ENCODE results near the gene TKT.

Gene TKT

DNA sequence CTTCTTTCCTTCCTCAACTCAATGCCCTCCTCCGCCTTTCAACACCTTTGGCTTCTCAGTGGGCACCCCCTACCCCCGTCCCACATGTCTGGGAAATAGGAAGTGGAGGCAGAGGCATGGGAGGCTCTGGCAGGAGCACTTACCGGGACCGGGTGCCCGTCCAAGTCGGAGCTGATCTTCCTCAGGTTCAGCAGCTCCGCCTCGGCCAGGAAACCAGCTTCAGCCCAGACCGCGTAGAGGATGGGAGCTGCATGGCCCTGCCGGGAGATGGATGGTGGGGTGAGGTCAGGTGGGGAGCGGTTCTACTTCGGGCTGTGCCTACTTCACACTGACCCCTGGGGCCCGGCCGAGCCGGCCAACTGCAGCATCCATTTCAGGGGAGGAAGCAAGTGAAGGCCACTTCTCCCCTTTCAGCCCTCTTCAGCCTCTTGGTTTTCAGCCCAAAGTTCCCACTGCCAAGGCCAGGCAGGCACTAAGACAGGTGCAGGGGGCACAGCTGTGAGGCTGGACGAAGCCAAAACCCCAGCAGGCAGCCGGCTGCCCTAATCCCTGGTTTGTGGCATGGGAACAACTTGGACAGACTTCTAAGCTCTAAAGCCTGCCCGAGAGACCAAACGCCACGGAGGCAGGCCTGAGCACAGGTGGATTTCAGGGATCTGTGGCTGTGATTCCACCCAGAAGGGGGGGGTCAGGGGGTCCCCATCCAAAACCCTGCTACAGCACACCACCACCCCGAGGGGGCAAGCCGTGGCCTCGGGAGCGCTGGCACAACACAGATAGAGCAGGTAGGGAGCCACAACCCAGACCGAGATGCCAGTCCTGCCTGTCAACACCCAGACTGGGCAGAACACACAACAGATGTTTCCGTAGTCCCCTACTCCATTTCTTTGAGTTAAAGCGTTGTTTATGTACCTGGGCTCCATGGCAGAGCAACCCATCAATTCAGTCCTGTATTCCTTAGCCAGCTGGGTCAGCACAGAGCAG is 14.5 kb downstream of the TKT start:
- DNase-seq = no peak

DNA sequence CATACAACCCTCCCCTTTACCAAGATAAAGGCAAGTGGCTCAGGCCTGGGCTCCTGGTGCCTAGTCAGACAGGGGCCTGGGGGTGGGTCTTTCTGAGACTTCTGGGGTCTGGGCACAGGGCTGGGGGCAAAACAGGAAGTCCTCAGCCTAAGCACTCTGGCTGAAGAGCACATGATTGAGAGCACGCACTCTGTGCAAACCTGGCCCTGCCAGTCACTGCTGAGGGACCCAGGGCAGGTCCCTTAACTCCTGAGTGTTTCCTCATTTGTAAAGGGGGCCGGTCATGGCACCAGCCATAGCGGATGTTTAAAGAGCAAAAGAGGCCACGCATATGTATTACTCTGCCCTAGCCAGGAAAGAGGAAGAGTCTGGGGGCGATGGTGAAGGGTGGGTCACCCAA is 16.0 kb downstream of the TKT start:
- DNase-seq = no peak

DNA sequence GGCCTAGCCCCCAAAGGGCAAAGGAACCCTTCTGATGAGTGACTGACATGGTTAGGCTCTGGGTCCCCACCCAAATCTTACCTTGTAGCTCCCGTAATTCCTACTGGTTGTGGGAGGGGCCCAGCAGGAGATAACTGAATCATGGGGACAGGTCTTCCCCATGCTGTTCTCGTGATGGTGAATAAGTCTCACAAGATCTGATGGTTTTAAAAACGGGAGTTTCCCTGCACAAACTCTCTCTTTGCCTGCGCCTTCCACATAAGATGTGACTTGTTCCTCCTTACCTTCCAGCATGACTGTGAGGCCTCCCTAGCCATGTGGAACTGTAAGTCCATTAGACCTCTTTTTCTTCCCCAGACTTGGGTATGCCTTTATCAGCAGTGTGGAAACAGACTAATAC is 16.9 kb downstream of the TKT start:
- DNase-seq = no peak

DNA sequence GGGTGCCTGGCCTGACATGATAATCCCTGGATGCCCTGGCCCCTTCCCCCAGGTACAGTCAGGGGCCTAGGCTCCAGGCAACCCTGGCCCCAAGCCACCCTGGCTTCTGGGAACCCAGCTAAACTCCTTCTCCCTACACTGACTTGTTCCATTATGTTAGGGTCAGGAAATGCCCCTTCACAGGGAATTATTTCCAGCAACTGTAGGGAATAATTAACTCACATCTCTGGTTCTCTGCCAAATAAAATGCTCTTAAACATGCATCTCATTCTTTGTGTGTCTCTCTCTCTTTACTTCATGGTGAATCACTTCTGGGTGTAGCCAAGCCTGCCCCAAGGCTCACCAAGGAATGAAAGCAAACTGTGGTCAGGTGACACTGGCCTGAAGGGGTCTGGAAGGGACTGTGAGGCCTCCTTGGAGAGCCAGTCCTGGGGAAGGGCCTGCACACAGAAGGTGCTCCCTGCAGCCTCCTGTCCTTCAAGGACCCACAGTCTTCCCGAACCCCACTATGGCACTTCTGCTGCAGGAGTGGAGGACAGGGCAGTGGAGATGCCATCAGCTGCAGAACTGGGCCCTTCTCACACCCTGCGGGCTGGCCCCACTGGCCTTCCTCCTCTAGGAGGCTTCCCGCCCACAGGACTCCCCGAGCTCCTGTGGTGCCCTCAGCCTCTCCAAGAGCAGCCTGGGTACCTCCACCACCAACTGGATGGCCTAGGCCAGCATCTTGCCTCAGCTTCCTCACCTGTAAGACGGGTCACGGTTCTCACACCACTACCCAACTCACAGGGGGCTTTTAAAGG is 17.6 kb downstream of the TKT start:
- DNase-seq = peak; percentile 38

DNA sequence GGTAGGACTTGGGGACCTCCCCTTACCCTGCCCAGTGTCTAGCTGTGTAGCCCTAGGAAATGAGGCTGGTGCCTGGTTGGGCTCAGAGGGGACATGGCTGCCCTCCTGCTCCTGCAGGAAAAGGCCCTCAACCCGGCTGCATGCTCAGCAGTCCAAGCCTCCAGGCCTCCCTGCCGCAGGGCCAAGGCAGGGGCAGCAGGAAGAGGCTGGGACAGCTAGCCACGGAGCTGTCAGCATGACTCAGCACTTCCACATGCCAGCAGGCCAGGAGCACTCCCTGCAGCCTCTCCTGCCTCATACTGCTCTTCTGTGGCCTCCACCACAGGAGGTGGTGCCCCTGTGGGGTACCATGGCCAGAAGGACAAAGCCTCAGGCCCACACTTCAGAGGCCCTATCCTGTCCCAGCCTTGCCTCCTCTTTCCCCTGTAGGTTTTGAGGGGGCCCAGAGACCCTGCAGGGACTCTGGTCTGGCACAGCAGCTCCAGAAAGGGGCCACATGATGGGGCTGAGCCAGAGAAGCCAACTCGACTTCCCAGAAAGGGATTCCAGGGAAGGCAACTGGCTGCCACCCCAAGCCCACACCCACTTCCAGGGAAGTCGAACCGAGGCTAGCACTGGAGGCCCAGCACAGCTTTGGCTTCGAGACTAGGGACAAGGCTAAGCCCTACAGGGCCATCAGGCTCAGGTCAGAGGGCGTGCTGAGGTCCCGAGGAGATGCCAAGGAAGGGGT is 19.5 kb downstream of the TKT start:
- no peak for DNase-seq

DNA sequence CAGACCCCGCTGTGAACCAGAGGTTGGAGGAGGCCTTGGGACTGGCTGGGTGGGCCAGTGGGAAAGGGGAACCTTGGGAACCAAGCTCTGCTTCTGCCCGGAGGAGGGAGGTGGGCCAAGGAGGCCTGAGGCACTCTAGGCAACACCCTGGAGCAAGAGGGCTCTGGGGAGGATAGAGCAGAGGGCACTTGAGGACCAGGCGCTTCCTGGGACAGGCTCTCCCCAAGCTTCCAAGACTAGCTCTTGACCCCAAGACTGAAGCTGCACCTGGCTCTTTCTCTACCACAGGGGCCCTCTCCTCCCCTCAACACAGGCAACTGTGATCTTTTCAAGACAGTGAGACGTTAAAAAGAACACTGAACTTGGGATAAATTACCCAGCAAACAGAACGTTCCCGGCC is 20.3 kb downstream of the TKT start:
- no peak for DNase-seq

DNA sequence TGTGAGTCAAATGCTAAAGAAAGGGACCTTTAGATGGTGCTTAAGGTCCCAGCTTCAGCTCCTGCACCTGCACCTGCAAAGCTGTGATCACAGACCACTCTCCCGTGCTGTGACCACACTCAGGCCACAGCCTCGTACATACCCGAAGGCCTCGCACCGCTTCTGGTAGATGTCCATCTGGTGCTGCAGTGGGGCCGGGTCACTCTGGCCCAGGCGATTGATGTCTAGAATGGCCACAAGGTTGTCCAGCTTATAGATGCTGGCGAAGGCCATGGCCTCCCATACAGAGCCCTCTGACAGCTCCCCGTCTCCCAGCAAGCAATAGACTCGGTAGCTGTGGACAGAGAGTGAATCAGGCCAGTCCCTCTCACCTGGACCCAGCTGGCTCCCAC is 21.0 kb downstream of the TKT start:
- no peak for DNase-seq

DNA sequence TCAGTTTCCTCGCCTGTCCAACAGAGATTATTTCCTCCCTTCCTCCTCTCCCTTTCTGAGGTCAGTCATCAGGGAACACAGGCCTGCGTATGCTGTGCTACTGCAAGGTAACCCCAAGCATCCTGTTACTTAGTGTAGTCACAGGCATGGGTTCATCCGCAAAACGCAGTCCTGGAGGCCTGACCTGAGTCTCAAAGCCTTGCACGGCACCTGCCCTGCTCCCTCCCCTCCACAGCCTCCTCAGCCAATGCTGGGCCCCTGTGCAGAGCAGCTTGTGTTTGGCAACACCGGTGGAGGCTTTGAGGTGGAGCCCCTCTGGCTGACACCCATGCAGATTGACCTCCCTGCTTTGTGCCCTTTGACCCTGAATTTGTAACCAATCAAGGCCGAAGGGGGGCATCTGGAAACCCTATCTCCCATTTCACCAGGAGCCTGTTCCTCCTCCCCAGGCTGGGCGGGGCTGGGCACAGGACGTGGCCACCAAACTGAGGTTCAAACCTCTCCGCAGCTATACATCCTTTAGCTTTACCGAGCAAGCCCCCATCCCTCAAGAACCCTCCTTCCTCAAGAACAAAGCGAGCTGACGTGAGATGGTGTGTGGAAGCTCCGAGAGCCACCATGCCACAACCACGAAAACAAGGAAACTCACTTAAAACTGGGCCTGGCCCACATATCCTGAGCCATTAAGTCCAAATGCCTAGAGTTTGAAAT is 21.5 kb downstream of the TKT start:
- DNase-seq = no peak

DNA sequence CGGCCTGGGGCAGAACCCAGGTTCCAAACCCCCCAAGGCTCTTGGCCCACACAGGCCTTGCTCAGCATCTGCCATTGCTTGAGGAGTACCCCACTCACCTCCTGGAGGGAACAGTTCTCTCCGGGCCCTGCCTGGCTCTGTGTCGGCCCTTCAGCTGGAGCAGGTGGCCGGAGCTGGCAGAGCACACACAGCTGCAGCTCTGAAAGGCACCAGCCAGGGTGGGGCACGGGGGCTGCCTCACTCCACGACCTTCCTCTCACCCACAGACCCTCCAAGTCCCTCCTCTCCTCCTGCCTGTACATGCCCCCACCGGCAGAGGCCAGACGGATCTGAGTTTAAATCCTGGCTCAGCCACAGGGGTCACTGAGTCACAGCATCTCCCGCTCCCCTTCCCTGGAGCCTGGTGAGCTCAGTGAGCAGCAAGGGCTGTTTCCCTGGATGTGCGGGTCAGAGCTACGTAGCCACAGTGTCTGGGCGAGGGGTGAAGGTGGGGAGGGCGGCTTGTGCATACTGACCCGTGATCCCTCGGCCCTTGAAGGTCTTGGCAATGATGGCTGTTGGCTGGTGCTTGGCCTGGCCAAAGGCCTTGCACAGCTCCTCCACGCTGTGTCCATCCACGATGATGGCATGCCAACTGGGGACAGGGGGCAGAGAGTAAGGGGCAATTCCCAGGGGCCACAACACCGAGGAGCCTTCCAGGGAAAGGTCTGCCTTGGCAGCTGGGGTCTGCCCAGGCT is 23.0 kb downstream of the TKT start:
- DNase-seq = no peak

DNA sequence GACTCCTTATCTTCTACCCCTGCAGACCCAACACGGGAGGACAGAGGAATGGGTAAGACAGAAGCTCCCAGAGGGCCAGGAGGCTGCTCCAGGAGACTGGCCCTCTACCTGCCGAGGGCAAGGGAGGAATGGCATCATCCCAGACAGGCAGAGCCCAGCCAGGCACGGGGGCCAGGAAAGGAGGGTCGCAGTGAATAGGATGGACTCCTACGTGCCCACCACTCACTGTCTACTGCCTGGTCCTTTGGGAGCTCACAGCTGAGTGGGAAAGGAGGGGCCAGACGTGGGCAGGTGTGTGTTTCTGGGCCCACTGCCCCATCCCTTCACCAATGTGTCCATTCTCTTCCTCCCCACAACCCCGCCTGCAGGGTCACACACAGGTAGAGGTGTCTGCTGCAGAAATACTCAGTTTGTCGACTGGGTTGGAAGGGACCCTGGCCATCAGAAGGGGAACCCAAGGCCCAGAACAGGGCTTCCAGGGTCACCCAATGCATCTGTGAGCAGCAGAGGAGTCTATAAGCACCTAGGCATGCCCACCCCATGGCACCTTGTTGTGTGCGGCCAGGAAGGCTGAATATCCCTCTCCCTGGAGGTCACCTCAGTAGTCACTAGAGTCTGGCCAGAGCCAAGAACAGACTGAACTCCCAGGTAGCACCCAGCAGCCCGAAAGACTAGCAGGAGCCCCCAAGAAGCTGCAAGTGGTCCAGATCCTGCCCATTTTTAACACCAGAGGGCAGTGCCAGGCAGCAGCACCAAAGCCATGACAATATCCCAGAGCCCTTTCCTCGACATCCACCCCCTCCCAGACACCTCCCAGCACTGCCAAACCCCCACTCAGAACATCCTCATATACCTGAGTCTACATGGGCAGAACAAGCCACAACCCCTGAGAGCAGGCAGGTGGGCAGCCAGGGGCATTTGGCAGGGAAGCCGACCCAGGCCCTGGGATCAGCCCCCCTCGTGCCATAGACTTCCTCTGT is 24.0 kb downstream of the TKT start:
- DNase-seq = no peak

DNA sequence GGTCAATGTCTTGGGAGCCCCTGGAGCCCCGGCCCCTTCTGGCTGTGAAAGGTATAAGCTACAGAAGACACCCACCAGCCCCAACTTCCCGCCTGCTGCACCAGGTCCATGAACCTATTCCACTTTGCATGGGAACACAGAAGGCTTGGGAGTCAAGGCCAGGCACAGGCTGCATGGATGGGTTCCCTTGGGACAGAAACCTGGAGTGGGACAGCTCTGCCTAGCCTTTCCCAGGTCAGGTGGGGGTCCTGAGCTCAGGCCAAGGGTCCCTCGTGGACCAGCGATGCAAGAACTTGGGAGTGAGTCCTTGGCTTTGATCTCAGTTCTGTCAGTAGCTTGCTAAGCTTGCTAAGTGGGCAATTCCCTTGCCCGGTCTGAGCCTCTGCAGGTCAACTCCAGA is 25.0 kb downstream of the TKT start:
- no peak for DNase-seq

DNA sequence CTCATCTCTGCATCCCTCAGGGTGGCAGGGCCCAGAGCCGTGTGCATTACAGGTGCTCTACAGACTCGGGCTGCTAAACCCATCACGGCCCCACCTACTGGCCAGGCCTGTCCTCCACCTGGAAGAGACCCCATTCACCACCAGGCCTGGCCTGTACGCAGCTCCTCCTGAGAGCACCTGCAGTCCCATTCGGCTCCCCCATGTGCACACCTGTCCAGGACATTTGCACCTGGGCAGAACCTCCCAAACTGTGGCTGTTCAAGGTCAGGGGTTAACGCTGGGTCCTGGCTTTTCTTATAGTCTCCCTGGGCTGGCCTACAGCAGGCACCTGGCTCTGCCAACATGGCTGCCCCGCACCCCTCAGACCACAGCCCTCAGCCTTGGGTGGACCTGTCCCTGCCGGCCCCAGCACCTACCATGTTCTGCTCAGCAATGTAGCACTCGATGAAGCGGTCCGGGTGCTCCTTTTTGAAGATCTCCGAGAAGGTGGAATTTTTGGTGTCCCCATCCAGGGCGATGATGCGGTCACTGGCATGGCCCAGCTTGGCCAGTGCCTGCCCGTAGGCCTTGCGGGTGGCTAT is 25.7 kb downstream of the TKT start:
- no peak for DNase-seq

DNA sequence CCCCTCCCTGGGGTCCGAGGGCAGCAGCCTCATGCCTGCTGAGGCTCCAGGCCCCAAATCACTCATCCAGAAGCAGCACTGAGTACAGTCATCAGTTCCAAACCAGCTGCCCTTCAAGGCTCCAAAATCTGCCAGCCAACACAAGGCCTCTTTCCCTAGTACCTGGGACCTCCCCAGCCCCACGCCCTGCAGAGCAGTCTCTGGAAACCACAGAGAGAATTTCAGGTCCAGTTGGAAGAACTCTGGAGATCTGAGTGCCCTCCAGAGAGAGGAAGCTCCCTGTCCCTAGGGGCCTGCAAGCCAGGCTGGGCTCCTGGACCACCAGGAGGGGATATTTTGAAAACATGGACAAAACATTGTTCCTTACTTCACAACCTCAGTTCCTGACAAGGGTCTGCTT is 26.2 kb downstream of the TKT start:
- DNase-seq = no peak

DNA sequence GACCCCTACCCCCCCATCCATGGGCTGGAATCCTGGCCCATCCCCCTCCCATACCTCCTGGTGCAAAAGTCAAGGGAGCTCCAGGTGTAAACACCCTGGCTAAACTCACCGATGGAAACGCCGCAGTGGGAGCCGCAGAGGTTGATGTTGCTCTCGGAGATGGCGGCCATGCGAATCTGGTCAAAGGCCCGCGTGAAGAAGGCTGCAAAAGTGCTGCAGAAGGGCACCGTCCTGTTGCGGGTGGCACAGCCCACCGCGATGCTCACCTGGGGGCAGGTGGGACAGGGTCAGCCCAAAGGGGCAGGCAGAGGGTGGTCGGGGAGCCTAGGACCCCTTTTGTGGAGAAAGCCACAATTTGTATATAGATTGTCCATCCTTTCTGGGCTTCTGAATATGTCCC is 26.7 kb downstream of the TKT start:
- no peak for DNase-seq

DNA sequence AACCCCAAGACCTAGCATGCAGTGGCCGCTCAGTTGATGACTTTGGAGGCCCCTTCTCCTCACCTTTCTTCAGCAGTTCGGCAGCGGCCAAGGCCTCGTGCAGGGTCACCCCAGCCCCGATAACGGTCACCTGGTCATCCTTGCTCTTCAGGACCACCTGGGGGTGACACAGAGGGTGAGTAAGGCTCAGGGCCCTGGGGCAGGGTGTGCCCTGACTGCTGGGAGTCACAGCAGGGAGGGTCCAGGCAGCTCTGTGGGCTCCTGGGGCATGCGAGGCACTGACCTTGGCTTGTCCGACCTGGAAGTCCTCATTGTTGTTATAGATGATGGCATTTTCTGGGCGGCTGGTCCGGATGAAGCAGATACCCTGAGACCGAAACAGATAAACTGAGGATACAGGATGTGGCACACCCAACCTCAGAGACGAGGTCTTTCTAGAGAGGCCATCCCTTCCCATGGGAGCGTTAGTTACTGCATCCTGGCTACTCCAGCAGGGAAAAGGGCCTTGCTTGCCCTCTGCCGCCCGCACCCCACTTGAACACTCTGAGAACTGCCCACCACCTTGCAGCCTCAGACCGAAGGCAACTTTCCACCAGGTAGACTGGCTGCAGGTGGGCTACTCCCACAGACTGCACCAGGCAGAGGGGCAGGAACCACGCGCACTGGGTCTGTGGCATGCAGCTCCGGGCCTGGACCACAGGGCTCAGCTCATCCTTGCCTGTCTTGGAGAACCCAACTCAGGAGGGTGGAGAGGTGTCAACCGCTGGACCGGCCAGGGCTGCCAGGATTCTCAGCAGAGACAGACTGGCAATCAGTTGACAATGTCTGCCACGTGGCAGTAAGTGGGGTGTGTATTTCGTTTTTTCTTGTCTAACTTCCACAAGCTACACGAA is 27.6 kb downstream of the TKT start:
- no peak for DNase-seq

DNA sequence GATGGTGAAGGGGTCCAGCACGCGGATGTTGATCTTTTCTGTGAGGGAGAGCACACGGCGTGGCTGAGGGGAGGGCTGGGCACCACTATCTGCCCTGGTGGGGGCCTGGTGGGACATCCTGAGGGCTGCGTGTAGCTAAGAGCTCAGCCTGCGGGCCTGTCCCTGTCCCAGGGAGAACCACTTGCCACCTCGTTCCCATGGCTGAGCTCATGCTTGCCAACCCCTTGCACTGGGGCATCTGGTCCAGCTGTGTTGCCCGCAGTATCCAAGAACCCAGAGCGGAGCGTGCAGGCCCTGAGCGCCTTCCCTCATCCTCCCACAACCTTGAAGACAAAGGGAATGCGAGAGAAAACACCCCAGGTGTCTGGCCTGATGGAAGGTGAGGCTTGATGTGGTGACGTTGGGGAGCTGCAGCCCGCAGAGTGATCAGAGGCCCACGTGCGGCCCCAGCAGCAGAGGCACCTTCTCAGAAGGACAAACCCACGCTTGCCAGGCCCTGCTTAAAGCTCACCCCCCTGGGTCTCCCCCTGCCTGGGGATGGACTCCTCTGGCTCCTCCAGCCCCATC is 28.9 kb downstream of the TKT start:
- DNase-seq = no peak

DNA sequence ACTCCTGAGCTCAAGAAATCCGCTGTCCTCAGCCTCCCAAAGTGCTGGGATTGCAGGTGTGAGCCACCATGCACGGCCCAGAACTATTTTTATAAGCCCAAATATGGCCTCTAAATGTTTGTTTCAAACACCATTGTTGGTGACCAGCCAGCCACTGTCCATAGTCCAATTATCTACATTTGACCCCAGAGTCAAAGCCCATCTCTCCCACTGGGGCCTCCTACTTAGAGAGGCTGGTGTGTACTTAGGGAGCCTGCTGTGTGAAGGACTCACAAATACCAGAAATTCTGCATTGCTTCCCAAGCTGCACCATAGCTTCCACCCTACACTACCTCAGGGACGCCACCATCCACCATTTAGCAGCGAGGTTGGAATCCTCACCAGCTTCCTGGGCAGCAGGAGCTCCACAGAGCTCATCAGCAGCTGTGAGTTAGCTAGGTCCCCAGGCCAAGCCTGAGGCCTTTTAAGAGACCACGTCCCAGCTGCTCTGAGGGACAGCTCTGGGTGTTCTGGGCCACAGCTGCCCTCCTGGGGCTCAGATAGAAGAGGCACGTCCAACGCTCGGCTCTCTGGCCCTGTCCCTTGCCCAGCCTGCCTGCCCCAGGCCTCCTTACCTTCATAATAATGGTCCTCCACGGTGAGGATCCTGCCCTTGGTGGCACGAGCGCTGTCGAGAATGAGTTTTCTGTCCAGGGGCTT is 29.5 kb downstream of the TKT start:
- DNase-seq = no peak

DNA sequence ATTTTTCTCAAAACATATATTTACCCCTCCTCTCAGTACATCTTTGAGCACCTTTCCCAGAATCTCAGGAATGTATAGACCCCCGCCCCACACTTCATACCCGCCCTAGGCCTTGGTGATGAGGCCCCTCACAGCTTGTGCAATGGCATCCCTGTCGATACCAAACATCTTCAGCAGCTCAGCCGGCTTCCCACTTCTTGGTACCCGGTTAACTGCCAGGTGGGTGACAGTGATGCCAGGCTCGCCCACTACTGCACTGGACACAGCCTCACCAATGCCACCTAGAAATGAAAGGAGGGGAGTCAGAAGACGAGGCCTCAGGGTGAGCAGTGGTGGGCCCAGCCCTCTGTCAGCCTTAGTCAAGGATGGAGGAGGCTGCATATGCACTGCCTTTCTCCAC is 30.2 kb downstream of the TKT start:
- no peak for DNase-seq

All from right kidney (tissue), 1 donor.